HepG2 (cell line): ENCODE data around the gene AK3. TPM values are rescaled to one million over a fixed set of nuclear protein-coding genes. Genes with fewer than 3 reads are reported as not detected.

Experiments used
- ATAC-seq: fragments of 200-7000 bp; cut with Tn5 transposase; 3 replicates; pipeline ENCODE4 v1.9.1; 2020; ENCODE audit warnings: mild to moderate bottlenecking, moderate library complexity
- BruUV-seq: library from RNA; stranded (reverse); fragments of 400-500 nt; replicated peaks from 2 replicates; lab custom pipeline; 2021; lab: Mats Ljungman, UMichigan
- CTCF ChIA-PET: fragments of 300-600 bp; formaldehyde crosslinking; extraction: SDS; loops from one replicate; lab custom pipeline; 2021; ENCODE audit warnings: low total read pairs, inconsistent platforms, low intra/inter-chr PET ratio; lab: Yijun Ruan, JAX
- POLR2A ChIA-PET: fragments of 350-600 bp; sonication (Branson Sonifier 250); formaldehyde crosslinking; loops from one replicate; lab custom pipeline; 2020; ENCODE audit warnings: antibody characterized with exemption, inconsistent platforms; lab: Yijun Ruan, JAX
- DNase-seq: peaks from one replicate; pipeline ENCODE4 v3.0.0-alpha.2; 2015; ENCODE audit warnings: low spot score
- FAIRE-seq: peaks from 3 replicates; lab custom pipeline; 2011; peaks lifted over from hg19 to GRCh38; lab: Jason Lieb, UNC
- H2AFZ ChIP-seq: one replicate; pipeline ENCODE4 v1.6.1; 2011; ENCODE audit warnings: low read length, inconsistent platforms
- H3K27ac ChIP-seq: fragments of 300-600 bp; 3 replicates; pipeline ENCODE4 v1.8.0; 2011; ENCODE audit warnings: mixed run types, mild to moderate bottlenecking, mixed read lengths, low read length, inconsistent platforms; ENCODE audit not compliant: insufficient read depth; ENCODE audit errors: extremely low read length
- H3K27me3 ChIP-seq, 2 experiments: fragments of 200-600 bp in 1 of 2; 2 replicates in 1 of 2; 3 replicates in 1 of 2; pipeline versions ENCODE4 v1.6.0 to v1.8.0; 2011; ENCODE audit warnings: low read length in 2 of 2, mild to moderate bottlenecking in 2 of 2, moderate library complexity in 2 of 2, inconsistent platforms in 1 of 2; ENCODE audit not compliant: insufficient read depth in 2 of 2, control insufficient read depth in 1 of 2
- H3K36me3 ChIP-seq, 2 experiments: fragments of 200-600 bp in 1 of 2; replicated peaks in 1 of 2; 2 replicates in 1 of 2; 3 replicates in 1 of 2; pipeline versions ENCODE4 v1.5.1 to v1.8.0; 2011; ENCODE audit warnings: low read length in 2 of 2, inconsistent platforms in 1 of 2; ENCODE audit not compliant: insufficient read depth in 2 of 2, control insufficient read depth in 1 of 2
- H3K4me1 ChIP-seq: 2 replicates; pipeline ENCODE4 v1.5.1; 2012; ENCODE audit warnings: low read length, inconsistent platforms; ENCODE audit not compliant: insufficient read depth
- H3K4me2 ChIP-seq: 2 replicates; pipeline ENCODE4 v1.6.0; 2011; ENCODE audit warnings: low read depth, low read length, inconsistent platforms
- H3K4me3 ChIP-seq, 3 experiments: fragments of 200-600 bp in 1 of 3; sonication (generic), shearing (Covaris generic) in 1 of 3; replicated peaks in 1 of 3; 2 replicates each; pipeline ENCODE4 v1.5.1; 2011 to 2016; ENCODE audit warnings: low read length in 3 of 3, inconsistent platforms in 2 of 3, low read depth in 2 of 3, mild to moderate bottlenecking in 2 of 3, control low read depth in 1 of 3, mixed read lengths in 1 of 3; ENCODE audit not compliant: insufficient read depth in 1 of 3
- H3K79me2 ChIP-seq: one replicate; pipeline ENCODE4 v1.6.1; 2011; ENCODE audit warnings: low read length, inconsistent platforms; ENCODE audit not compliant: insufficient read depth
- H3K9ac ChIP-seq: 2 replicates; pipeline ENCODE4 v1.6.0; 2011; ENCODE audit warnings: mild to moderate bottlenecking, low read depth, low read length, inconsistent platforms; ENCODE audit not compliant: insufficient read depth
- H3K9me3 ChIP-seq: 2 replicates; pipeline ENCODE4 v1.5.1; 2012; ENCODE audit warnings: mild to moderate bottlenecking, low read length
- H4K20me1 ChIP-seq: 2 replicates; pipeline ENCODE4 v1.6.0; 2011; ENCODE audit warnings: inconsistent platforms, mild to moderate bottlenecking, low read length, moderate library complexity; ENCODE audit not compliant: insufficient read depth
- FOXO1 ChIP-seq: sonication (generic); formaldehyde crosslinking; IDR thresholded peaks from 2 replicates; pipeline ENCODE4 v1.4.0; 2020; ENCODE audit warnings: missing genetic modification reagents
- HOXA5 ChIP-seq: sonication (generic); formaldehyde crosslinking; IDR thresholded peaks from 2 replicates; pipeline ENCODE4 v1.4.0; 2020; ENCODE audit warnings: missing genetic modification reagents
- MZF1 ChIP-seq: sonication (generic); formaldehyde crosslinking; IDR thresholded peaks from 2 replicates; pipeline ENCODE4 v1.8.1; 2023; ENCODE audit warnings: mild to moderate bottlenecking, missing genetic modification reagents, borderline replicate concordance
- NR2F2 ChIP-seq: IDR thresholded peaks from 2 replicates; pipeline ENCODE4 v1.6.1; 2012; ENCODE audit warnings: low read depth, inconsistent platforms, borderline replicate concordance
- PAWR ChIP-seq: sonication (generic); formaldehyde crosslinking; IDR thresholded peaks from 2 replicates; pipeline ENCODE4 v1.4.0; 2020; ENCODE audit warnings: missing genetic modification reagents, mild to moderate bottlenecking, borderline replicate concordance
- PLRG1 ChIP-seq: fragments of 450-650 bp; conservative IDR thresholded peaks from 2 replicates; pipeline ENCODE4 v1.6.1; 2016
- RORA ChIP-seq: sonication (generic); formaldehyde crosslinking; IDR thresholded peaks from 2 replicates; pipeline ENCODE4 v1.5.0; 2020; ENCODE audit warnings: mild to moderate bottlenecking, missing genetic modification reagents, moderate library complexity
- TARDBP ChIP-seq: sonication (generic); formaldehyde crosslinking; IDR thresholded peaks from 2 replicates; pipeline ENCODE4 v1.8.0; 2022; ENCODE audit warnings: mild to moderate bottlenecking, missing genetic modification reagents
- ZBTB3 ChIP-seq: sonication (generic); formaldehyde crosslinking; IDR thresholded peaks from 2 replicates; pipeline ENCODE4 v1.4.0; 2020; ENCODE audit warnings: low read depth, mild to moderate bottlenecking, moderate library complexity, missing genetic modification reagents, borderline replicate concordance
- ZFP62 ChIP-seq: sonication (generic); formaldehyde crosslinking; IDR thresholded peaks from 2 replicates; pipeline ENCODE4 v1.4.0; 2020; ENCODE audit warnings: missing genetic modification reagents
- ZGPAT ChIP-seq: IDR thresholded peaks from 2 replicates; pipeline ENCODE4 v1.6.1; 2016; ENCODE audit warnings: mild to moderate bottlenecking
- ZIK1 ChIP-seq: sonication (generic); formaldehyde crosslinking; IDR thresholded peaks from 2 replicates; pipeline ENCODE4 v1.5.0; 2020; ENCODE audit warnings: mild to moderate bottlenecking, low read depth, missing genetic modification reagents, borderline replicate concordance
- ZNF180 ChIP-seq: sonication (generic); formaldehyde crosslinking; IDR thresholded peaks from 2 replicates; pipeline ENCODE4 v1.4.0; 2020; ENCODE audit warnings: low read depth, missing genetic modification reagents, borderline replicate concordance
- ZNF484 ChIP-seq: sonication (generic); formaldehyde crosslinking; IDR thresholded peaks from 2 replicates; pipeline ENCODE4 v1.5.1; 2020; ENCODE audit warnings: mild to moderate bottlenecking, low read depth, missing genetic modification reagents, borderline replicate concordance
- ZNF549 ChIP-seq: sonication (generic); formaldehyde crosslinking; IDR thresholded peaks from 2 replicates; pipeline ENCODE4 v1.5.0; 2020; ENCODE audit warnings: missing genetic modification reagents
- ZNF615 ChIP-seq: sonication (generic); formaldehyde crosslinking; IDR thresholded peaks from 2 replicates; pipeline ENCODE4 v1.5.0; 2020; ENCODE audit warnings: mild to moderate bottlenecking, missing genetic modification reagents, borderline replicate concordance
- ZNF737 ChIP-seq: sonication (generic); formaldehyde crosslinking; IDR thresholded peaks from 2 replicates; pipeline ENCODE4 v1.5.0; 2020; ENCODE audit warnings: missing genetic modification reagents, mild to moderate bottlenecking, borderline replicate concordance
- WGBS: methylation state at CpG from one replicate; pipeline ENCODE4 v1.1.6; 2017; ENCODE audit warnings: low lambda C conversion rate; 5-methylcytosine and 5-hydroxymethylcytosine counted together
- in situ Hi-C: cut with HindIII; loops from 2 replicates; pipeline ENCODE4 v1.10.0; 2017; ENCODE audit warnings: low pct_unique_long_range_greater_than_20kb; ENCODE audit not compliant: extremely low pct_ligation_motif_present
- intact Hi-C: fragments of 100-400 bp; cut with micrococcal nuclease; formaldehyde crosslinking; loops from one replicate; pipeline ENCODE4 v1.10.0; 2022; ENCODE audit not compliant: unreplicated experiment
- polyA plus RNA-seq, 8 experiments: library from polyadenylated mRNA; depleted of rRNA in 3 of 8; stranded (reverse) in 7 of 8; unstranded in 1 of 8; fragments of >200 nt; fragmentation: Illumina TruSeq in 4 of 8; extraction: Trizol in 4 of 8; gene quantifications; 2 replicates each; pipeline versions ENCODE4 v1.2.1 to v1.2.3, GENCODE V29; 2011 to 2016; ENCODE audit warnings: low read depth in 4 of 8, missing spikeins in 1 of 8, mixed read lengths in 1 of 8; ENCODE audit not compliant: insufficient read depth in 1 of 8
- total RNA-seq, 5 experiments: library from RNA; depleted of rRNA; stranded (reverse); fragments of >200 nt; fragmentation: Illumina TruSeq; extraction: Trizol; gene quantifications; 2 replicates each; pipeline ENCODE4 v1.2.3, GENCODE V29; 2016; ENCODE audit warnings: low read depth in 1 of 5

AK3 gene
- total and polyA plus RNA-seq, 2 of the 13 experiments (the other 11 are each of a cell fraction or from before 2014, with no cell fraction given) = 76.8 to 109 TPM

- no peak overlapping the region for H3K27ac ChIP-seq
- CTCF ChIA-PET = no interaction called here
- TF ChIP-seq ZNF484 (no peak), ZFP62 (CRISPR knock-in tag) (no peak), PLRG1 (no peak), ZNF615 (CRISPR knock-in tag) (no peak), NR2F2 (no peak), ZIK1 (no peak), ZNF737 (CRISPR knock-in tag) (no peak), TARDBP (CRISPR knock-in tag) (no peak), PAWR (CRISPR knock-in tag) (no peak), MZF1 (CRISPR knock-in tag) (no peak), ZBTB3 (no peak), RORA (no peak), ZNF180 (no peak), ZNF549 (no peak), FOXO1 (CRISPR knock-in tag) (no peak), HOXA5 (CRISPR knock-in tag) (no peak), ZGPAT (CRISPR knock-in tag) (no peak)
- TF ChIP-seq, all 625 proteins: peak for 0
- no peaks in the 10 kb centered on the region for H3K79me2 ChIP-seq
- no peak overlapping the region for H2AFZ ChIP-seq
- ATAC-seq (no peak), FAIRE-seq (no peak), DNase-seq (no peak)
- H3K9ac ChIP-seq = no peak overlapping the region
- no peaks in the 10 kb centered on the region for H4K20me1 ChIP-seq
- H3K4me2 ChIP-seq = no peak overlapping the region
- WGBS = 78% methylated on average over 5 of the region's 5 CpGs
- H3K4me1 ChIP-seq = no peaks in the 10 kb centered on the region
- in situ Hi-C loops (no loop called here), intact Hi-C loops (no loop called here)
- H3K36me3 ChIP-seq = no peaks in the 10 kb centered on the region
- H3K27me3 ChIP-seq = no peaks in the 10 kb centered on the region
- POLR2A ChIA-PET = no interaction called here
- BruUV-seq = no TSS peak
- no peak overlapping the region for H3K4me3 ChIP-seq
- H3K9me3 ChIP-seq = no peaks in the 10 kb centered on the region
Observed at GRCh38 chr9:4748612-4749011, 7.6 kb upstream of the AK3 start.
